ENCODE results near the gene NTHL1. TPM values are rescaled to one million over a fixed set of nuclear protein-coding genes. Genes with fewer than 3 reads are reported as not detected.

The NTHL1 gene
- total RNA-seq, 1 experiment from 2014 or later = 52.0 TPM

GRCh38 chr16:2022723-2023091 is 24.9 kb downstream of the NTHL1 start:
- Histone ChIP-seq H3K4ac (ENCODE audit: low read depth, low read length) (no peak overlapping the region), H3K9ac (ENCODE audit: extremely low read depth, insufficient read length, low read length) (no peak overlapping the region), H2AFZ (ENCODE audit: low read length) (no peak overlapping the region), H3K4me1 (ENCODE audit: insufficient read depth, low read length) (no peaks in the 10 kb centered on the region; the same call in 1 of the 2 replicates), H4K20me1 (ENCODE audit: control insufficient read depth, insufficient read depth, insufficient read length) (no peaks in the 10 kb centered on the region), H2BK15ac (ENCODE audit: low read depth, low read length) (no peak overlapping the region), H3K4me2 (ENCODE audit: insufficient read depth, insufficient read length, low read length) (peak overlapping the region; percentile 35), H4K5ac (ENCODE audit: insufficient read length, low read depth, low read length) (no peak overlapping the region), H3T11ph (ENCODE audit: low read length) (no peak overlapping the region), H2BK12ac (ENCODE audit: insufficient read length, low read depth, low read length) (no peak overlapping the region), H3K18ac (ENCODE audit: insufficient read length, low read depth, low read length) (no peak overlapping the region), H3K79me1 (ENCODE audit: insufficient read depth, low read depth, low read length, poor library complexity, severe bottlenecking) (no peaks in the 10 kb centered on the region), H2AK5ac (ENCODE audit: insufficient read length, low read length) (no peak overlapping the region), H3K79me2 (ENCODE audit: insufficient read depth, low read length) (no peaks in the 10 kb centered on the region), H2BK20ac (ENCODE audit: low read depth, low read length, poor library complexity, severe bottlenecking) (no peak overlapping the region), H4K91ac (ENCODE audit: insufficient read length, low read depth, low read length) (no peak overlapping the region), H2BK120ac (ENCODE audit: low read depth, low read length, poor library complexity, severe bottlenecking) (no peak overlapping the region), H4K8ac (replicated peaks; ENCODE audit: insufficient read length, low read depth, low read length) (no peak overlapping the region), H3K27me3 (ENCODE audit: insufficient read depth, low read length) (peaks cover 20% of the 10 kb centered on the region; the same call in 1 of the 2 replicates), H3K27ac (ENCODE audit: insufficient read length, low read depth, low read length) (no peak overlapping the region), H3K9me3 (ENCODE audit: control insufficient read depth, low read depth, low read length) (no peaks in the 10 kb centered on the region), H3K23me2 (ENCODE audit: insufficient read length, low read depth, low read length, poor library complexity, severe bottlenecking) (peaks cover 16% of the 10 kb centered on the region), H3K14ac (ENCODE audit: insufficient read depth, low read length) (no peak overlapping the region), H3K56ac (ENCODE audit: insufficient read length, low read depth, low read length) (no peak overlapping the region), H3K23ac (ENCODE audit: insufficient read length, low read depth, low read length) (no peak overlapping the region), H2BK5ac (ENCODE audit: insufficient read length, low read length) (no peak overlapping the region)
- peaks cover 76% of the 10 kb centered on the region for H3K27me3 Mint-ChIP-seq (ENCODE audit: low read depth)
- peak overlapping the region; percentile 52 to 76 for H3K4me3 Mint-ChIP-seq
- H3K4me1 Mint-ChIP-seq = peaks cover 14 to 16% of the 10 kb centered on the region in 2 experiments
- WGBS (ENCODE audit: extremely low coverage, insufficient read length, low lambda C conversion rate) = no CpG with 5 or more reads among the region's 14 CpGs
- peaks cover 0 to 6% of the 10 kb centered on the region in 2 experiments; a peak in 3 of 5 replicates for H3K9me3 Mint-ChIP-seq
- no peak for TF ChIP-seq CTCF (conservative IDR thresholded peaks at IDR 0.05)
- DNase-seq = peak; percentile 91
- peak overlapping the region in 1 of 3 experiments; percentile 7; a peak in 2 of 7 replicates for H3K27ac Mint-ChIP-seq
- peaks cover 0 to 2% (median 0%) of the 10 kb centered on the region in 3 experiments; a peak in 1 of 7 replicates for H3K36me3 Mint-ChIP-seq (ENCODE audit: insufficient read depth in 1 of 3, low read depth in 3 of 3)
